Measurements from ENCODE around the gene KRTAP20-2. TPM values are rescaled to one million over a fixed set of nuclear protein-coding genes. Genes with fewer than 3 reads are reported as not detected.

KRTAP20-2 gene
- not detected for polyA plus RNA-seq (2012; ENCODE audit: insufficient read depth, insufficient read length, low read depth)

GRCh38 chr21:30634906-30635305 is at the start of gene KRTAP20-2:
Gene KRTAP20-2, plus strand, starts transcription at chr21:30635206. Its CDS starts 58 bp downstream, at chr21:30635264.
- Histone ChIP-seq H3K9me3 (no peaks in the 10 kb centered on the region), H3K4me1 (no peaks in the 10 kb centered on the region), H3K4me3 (ENCODE audit: low read depth, low read length) (no peak within 1 kb of the TSS), H3K27me3 (no peaks in the 10 kb centered on the region), H3K36me3 (no peaks in the 10 kb centered on the region)
- TF ChIP-seq CTCF (IDR thresholded peaks at IDR 0.05; ENCODE audit: low read depth, low read length): no peak
- no peak for DNase-seq

GRCh38 chr21:30590297-30590696 is 44.7 kb upstream of the KRTAP20-2 start, which contains the start of gene KRTAP22-2:
Gene KRTAP22-2, minus strand, starts transcription at chr21:30590397.
- Histone ChIP-seq H3K4me1 (no peaks in the 10 kb centered on the region), H3K36me3 (no peaks in the 10 kb centered on the region), H3K4me3 (ENCODE audit: low read depth, low read length) (no peak within 1 kb of the TSS), H3K9me3 (no peaks in the 10 kb centered on the region), H3K27me3 (no peaks in the 10 kb centered on the region)
- TF ChIP-seq CTCF (IDR thresholded peaks at IDR 0.05; ENCODE audit: low read depth, low read length): no peak
- DNase-seq: no peak

GRCh38 chr21:30592140-30592539 is 42.9 kb upstream of the KRTAP20-2 start, which contains the start of gene KRTAP6-3:
Gene KRTAP6-3, plus strand, starts transcription at chr21:30592440. Its CDS starts 6 bp downstream, at chr21:30592446.
- no peak for DNase-seq
- Histone ChIP-seq H3K4me3 (ENCODE audit: low read depth, low read length) (no peak within 1 kb of the TSS), H3K27me3 (no peaks in the 10 kb centered on the region), H3K9me3 (no peaks in the 10 kb centered on the region), H3K36me3 (no peaks in the 10 kb centered on the region), H3K4me1 (no peaks in the 10 kb centered on the region)
- no peak for TF ChIP-seq CTCF (IDR thresholded peaks at IDR 0.05; ENCODE audit: low read depth, low read length)

GRCh38 chr21:30598802-30599201 is 36.2 kb upstream of the KRTAP20-2 start, which contains the start of gene KRTAP6-2:
Gene KRTAP6-2, minus strand, starts transcription at chr21:30598902. Its CDS starts 28 bp downstream, at chr21:30598874.
- Histone ChIP-seq H3K4me3 (ENCODE audit: low read depth, low read length) (no peak within 1 kb of the TSS), H3K9me3 (no peaks in the 10 kb centered on the region; the same call in 1 of the 2 replicates), H3K27me3 (no peaks in the 10 kb centered on the region), H3K36me3 (no peaks in the 10 kb centered on the region), H3K4me1 (no peaks in the 10 kb centered on the region)
- no peak for DNase-seq
- no peak for TF ChIP-seq CTCF (IDR thresholded peaks at IDR 0.05; ENCODE audit: low read depth, low read length)

GRCh38 chr21:30600787-30601186 is 34.2 kb upstream of the KRTAP20-2 start, which contains the start of gene KRTAP22-1:
Gene KRTAP22-1, plus strand, starts transcription at chr21:30601087.
- TF ChIP-seq CTCF (IDR thresholded peaks at IDR 0.05; ENCODE audit: low read depth, low read length): no peak
- no peaks in the 10 kb centered on the region; the same call in 1 of the 2 replicates for H3K9me3 ChIP-seq
- DNase-seq: no peak
- no peaks in the 10 kb centered on the region for H3K4me1 ChIP-seq
- no peaks in the 10 kb centered on the region for H3K36me3 ChIP-seq
- no peak within 1 kb of the TSS for H3K4me3 ChIP-seq (ENCODE audit: low read depth, low read length)
- H3K27me3 ChIP-seq: no peaks in the 10 kb centered on the region

GRCh38 chr21:30605968-30606367 is 29.0 kb upstream of the KRTAP20-2 start:
- TF ChIP-seq CTCF (IDR thresholded peaks at IDR 0.05; ENCODE audit: low read depth, low read length): no peak
- DNase-seq: no peak
- H3K4me1 ChIP-seq: no peaks in the 10 kb centered on the region
- H3K4me3 ChIP-seq (ENCODE audit: low read depth, low read length): no peak overlapping the region
- no peaks in the 10 kb centered on the region for H3K9me3 ChIP-seq
- no peaks in the 10 kb centered on the region for H3K36me3 ChIP-seq
- no peaks in the 10 kb centered on the region for H3K27me3 ChIP-seq

Data from BE2C (cell line).